ENCODE measurements around the gene ZFPL1.

Gene ZFPL1

GRCh38 chr11:65060913-65061408 lies 23.1 kb upstream of the ZFPL1 start:
- no peak for DNase-seq

GRCh38 chr11:65063532-65063931 lies 20.5 kb upstream of the ZFPL1 start:
- no peak for DNase-seq

- no peak for DNase-seq
Measured at GRCh38 chr11:65064847-65065240, 19.2 kb upstream of the ZFPL1 start.

GRCh38 chr11:65065851-65066250 lies 18.2 kb upstream of the ZFPL1 start:
- DNase-seq, result no peak

- DNase-seq, result no peak
Measured at GRCh38 chr11:65066315-65066714, 17.7 kb upstream of the ZFPL1 start.

- DNase-seq, result no peak
Measured at GRCh38 chr11:65066805-65067291, 17.2 kb upstream of the ZFPL1 start.

GRCh38 chr11:65067446-65067845 lies 16.6 kb upstream of the ZFPL1 start:
- DNase-seq, result no peak

- DNase-seq, result no peak
Measured at GRCh38 chr11:65069217-65069616, 14.8 kb upstream of the ZFPL1 start.

- no peak for DNase-seq
Measured at GRCh38 chr11:65071907-65072630, 12.0 kb upstream of the ZFPL1 start.

- DNase-seq, result no peak
Measured at GRCh38 chr11:65072631-65072966, 11.4 kb upstream of the ZFPL1 start.

GRCh38 chr11:65077451-65077850 lies 6.6 kb upstream of the ZFPL1 start:
- no peak for DNase-seq

- DNase-seq, result no peak
Measured at GRCh38 chr11:65078151-65078550, 5.9 kb upstream of the ZFPL1 start.

- no peak for DNase-seq
Measured at GRCh38 chr11:65078786-65079342, 5.2 kb upstream of the ZFPL1 start.

- no peak for DNase-seq
Measured at GRCh38 chr11:65083134-65083833, 738 bp upstream of the ZFPL1 start.

GRCh38 chr11:65084598-65085375 lies 765 bp downstream of the ZFPL1 start:
- no peak for DNase-seq

GRCh38 chr11:65085446-65085845 lies 1.4 kb downstream of the ZFPL1 start:
- no peak for DNase-seq

- DNase-seq, result no peak
Measured at GRCh38 chr11:65086809-65087208, 2.8 kb downstream of the ZFPL1 start.

- no peak for DNase-seq
Measured at GRCh38 chr11:65087216-65087615, 3.2 kb downstream of the ZFPL1 start.

GRCh38 chr11:65087827-65088226 lies 3.8 kb downstream of the ZFPL1 start:
- no peak for DNase-seq

- DNase-seq, result no peak
Measured at GRCh38 chr11:65089621-65090020, 5.6 kb downstream of the ZFPL1 start.

- no peak for DNase-seq
Measured at GRCh38 chr11:65090628-65091027, 6.6 kb downstream of the ZFPL1 start.

- no peak for DNase-seq
Measured at GRCh38 chr11:65095427-65095826, 11.4 kb downstream of the ZFPL1 start.

All from cortex of kidney (tissue), 1 donor.